Measurements from ENCODE around the gene NEAT1. TPM values are rescaled to one million over a fixed set of nuclear protein-coding genes. Genes with fewer than 3 reads are reported as not detected.
A peak's percentile ranks its signal among the peaks of the same experiment; 100 is the strongest.

Gene NEAT1
- total and polyA plus RNA-seq, 9 of the 15 experiments (the other 6 are each of a cell fraction or from before 2014, with no cell fraction given): 20.1 to 389 (median 62.8) TPM

- TF ChIP-seq ZNF644 (tag; IDR thresholded peaks at IDR 0.05; ENCODE audit: low read depth) (0 out of 2 replicates have a peak, but pooled peaks have one; percentile 47), CREBBP (IDR thresholded peaks at IDR 0.05; ENCODE audit: low read depth, low read length) (no peak), AFF4 (CRISPR knock-in tag; IDR thresholded peaks at IDR 0.05) (peak; percentile 28; the same call in 1 of the 2 replicates), NFIX (CRISPR knock-in tag; IDR thresholded peaks at IDR 0.05; ENCODE audit: low read depth) (no peak), SMARCA5 (IDR thresholded peaks at IDR 0.05) (no peak), TFAP4 (CRISPR knock-in tag; IDR thresholded peaks at IDR 0.05; ENCODE audit: borderline replicate concordance) (no peak; the same call in 1 of the 2 replicates), GABPB1 (CRISPR knock-in tag; IDR thresholded peaks at IDR 0.05) (peak; percentile 51), CHD2 (IDR thresholded peaks at IDR 0.05; ENCODE audit: low read depth, low read length) (peak; percentile 19; the same call in 1 of the 2 replicates), EWSR1 (IDR thresholded peaks at IDR 0.05; ENCODE audit: borderline replicate concordance, low read depth, partially characterized antibody) (no peak), ZNF551 (CRISPR knock-in tag; IDR thresholded peaks at IDR 0.05) (peak; percentile 31; the same call in 1 of the 2 replicates), PCBP1 (IDR thresholded peaks at IDR 0.05; ENCODE audit: low read depth, low read length, poor library complexity, severe bottlenecking) (peak; percentile 95), RERE (CRISPR knock-in tag; IDR thresholded peaks at IDR 0.05; ENCODE audit: borderline replicate concordance) (no peak; the same call in 1 of the 2 replicates), POLR2A (conservative IDR thresholded peaks at IDR 0.05) (peak; percentile 76), RBFOX2 (IDR thresholded peaks at IDR 0.05; ENCODE audit: low read depth, low read length) (peak; percentile 20), KHSRP (IDR thresholded peaks at IDR 0.05) (peak; percentile 77), HES1 (IDR thresholded peaks at IDR 0.05; ENCODE audit: low read depth) (0 out of 2 replicates have a peak, but pooled peaks have one; percentile 8)
These were observed 1.9 kb downstream of the NEAT1 start (continued) for GRCh38 chr11:65424205-65425104.

Measured in K562 (cell line).